Activated effector memory CD4-positive, alpha-beta T cell treated with Interleukin-2 at 50 U/mL for 16 hours (primary cell): ENCODE results near the gene PRX.
A peak's percentile ranks its signal among the peaks of the same experiment; 100 is the strongest.

Experiments used
- DNase-seq: peaks from one replicate; pipeline ENCODE4 v3.0.0-alpha.2; 2020

The PRX gene

DNA sequence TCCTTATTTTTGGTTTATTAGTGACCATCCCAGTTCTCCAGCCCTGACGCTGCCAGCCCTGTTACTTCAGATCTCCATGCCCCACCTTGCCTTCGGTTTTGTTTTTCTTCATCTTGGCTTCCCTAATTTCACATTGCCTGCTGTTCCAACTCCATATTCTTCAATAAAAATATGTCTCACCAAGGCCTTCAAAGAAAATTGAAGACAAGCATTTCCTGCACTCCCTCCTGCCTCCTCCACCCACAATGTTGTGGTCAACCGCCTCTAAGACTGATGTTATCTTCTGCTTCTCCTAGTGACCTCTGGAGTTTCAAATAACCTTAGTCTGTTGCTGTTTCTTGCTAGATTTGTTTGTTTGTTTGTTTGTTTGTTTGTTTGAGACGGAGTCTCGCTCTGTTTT lies 50.1 kb downstream of the PRX start:
- no peak for DNase-seq

DNA sequence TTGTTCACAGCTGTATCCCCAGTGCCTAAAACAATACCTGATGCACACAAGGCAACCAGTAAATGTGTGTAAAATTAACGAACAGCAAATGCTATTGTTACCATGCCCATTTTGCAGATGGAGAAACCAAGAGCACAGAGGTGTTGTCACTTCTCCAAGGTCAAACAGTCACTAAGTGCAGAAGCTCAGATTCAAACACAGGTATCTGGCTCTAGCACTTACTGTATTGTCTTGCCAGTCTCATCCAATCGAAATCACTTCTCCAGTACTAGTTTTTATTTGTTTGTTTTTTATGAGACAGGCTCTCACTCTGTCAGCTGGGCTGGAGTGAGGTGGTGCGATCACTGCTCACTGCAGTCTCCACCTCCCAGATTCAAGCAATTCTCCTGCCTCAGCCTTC lies 51.0 kb downstream of the PRX start:
- no peak for DNase-seq

DNA sequence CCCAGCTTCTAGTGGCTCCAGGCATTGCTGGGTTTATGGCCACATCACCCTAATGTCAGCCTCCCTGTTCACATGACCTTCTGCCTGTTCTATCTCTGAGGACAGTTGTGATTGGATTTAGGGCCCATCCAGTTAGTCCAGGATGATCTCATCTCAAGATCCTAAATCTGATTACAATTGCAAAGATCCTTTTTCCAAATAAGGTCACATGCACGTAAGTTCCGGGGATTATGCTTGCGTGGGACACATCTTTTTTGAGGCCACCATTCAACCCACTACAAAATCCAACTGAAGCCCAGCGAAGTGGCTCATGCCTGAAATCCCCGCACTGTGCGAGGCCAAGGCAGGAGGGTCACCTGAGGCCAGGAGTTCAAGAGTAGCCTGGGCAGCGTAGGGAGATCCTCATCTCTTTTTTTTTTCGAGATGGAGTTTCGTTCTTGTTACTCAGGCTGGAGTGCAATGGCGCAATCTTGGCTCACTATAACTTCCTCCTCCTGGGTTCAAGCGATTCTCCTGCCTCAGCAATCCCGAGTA lies 52.4 kb downstream of the PRX start:
- no peak for DNase-seq

DNA sequence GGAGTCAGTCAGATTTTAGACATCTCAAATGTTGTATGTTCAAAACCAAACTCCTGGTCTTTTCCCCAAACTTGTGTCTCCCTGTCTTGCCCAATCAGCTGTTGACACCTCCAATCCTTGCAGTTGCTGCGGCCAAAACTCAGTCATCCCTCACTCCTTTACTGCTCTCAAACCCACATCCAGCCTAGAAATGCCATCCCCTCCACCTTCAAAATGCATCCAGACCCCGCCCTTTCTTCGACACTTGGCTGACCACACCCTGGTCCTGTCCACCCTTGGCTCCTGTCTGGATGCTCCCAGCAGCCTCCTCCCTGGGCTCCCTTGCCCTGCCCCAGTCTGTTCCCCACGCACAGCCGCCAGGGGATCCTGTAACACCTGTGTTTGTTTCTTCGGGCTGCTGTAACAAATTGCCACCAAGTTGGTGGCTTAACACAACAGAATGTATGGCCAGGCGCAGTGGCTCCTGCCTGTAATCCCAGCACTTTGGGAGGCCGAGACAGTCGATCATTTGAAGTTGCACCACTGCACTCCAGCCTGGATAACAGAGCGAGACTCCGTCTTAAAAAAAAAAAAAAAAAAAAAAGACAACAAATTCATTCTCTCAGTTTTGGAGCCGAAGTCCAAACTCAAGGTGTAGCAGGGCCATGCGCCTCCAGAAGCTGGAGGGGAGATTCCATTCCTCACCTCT lies 53.0 kb downstream of the PRX start:
- no peak for DNase-seq

DNA sequence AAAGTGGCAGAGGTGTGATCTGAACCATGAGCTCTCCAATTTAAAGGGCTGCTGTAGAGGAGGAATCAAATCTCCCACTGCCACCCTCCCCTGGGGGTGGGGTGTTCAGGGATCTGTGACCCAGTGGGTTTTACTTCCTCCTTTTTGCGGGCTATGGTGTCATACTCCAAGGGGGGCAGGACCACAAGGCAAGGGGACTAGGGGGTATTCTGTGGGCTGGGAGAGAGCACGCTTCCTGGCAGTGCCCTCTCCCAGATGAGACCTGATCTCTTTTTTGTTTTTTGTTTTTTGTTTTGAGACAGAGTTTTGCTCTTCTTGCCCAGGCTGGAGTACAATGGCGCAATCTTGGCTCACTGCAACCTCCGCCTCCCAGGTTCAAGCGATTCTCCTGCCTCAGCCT lies 54.4 kb downstream of the PRX start:
- DNase-seq = no peak

DNA sequence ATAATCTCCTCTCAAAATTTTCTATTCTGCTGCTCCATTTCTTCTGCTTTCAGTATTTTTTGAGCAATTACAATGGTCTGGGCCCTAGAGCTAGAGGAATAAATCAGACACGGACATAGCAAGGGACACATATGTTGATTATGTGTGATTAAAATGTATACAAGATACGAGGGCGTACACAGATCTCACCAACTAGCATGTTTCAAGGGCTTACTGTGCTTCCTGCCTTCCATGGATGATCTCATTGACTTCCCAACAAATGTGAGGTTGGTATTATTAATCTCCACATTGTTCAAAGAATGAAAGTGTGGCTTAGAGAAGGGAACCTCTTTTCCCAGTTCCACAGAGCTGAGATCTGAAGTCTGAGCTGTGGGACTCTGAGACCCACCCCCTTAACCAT lies 55.5 kb downstream of the PRX start:
- no peak for DNase-seq

DNA sequence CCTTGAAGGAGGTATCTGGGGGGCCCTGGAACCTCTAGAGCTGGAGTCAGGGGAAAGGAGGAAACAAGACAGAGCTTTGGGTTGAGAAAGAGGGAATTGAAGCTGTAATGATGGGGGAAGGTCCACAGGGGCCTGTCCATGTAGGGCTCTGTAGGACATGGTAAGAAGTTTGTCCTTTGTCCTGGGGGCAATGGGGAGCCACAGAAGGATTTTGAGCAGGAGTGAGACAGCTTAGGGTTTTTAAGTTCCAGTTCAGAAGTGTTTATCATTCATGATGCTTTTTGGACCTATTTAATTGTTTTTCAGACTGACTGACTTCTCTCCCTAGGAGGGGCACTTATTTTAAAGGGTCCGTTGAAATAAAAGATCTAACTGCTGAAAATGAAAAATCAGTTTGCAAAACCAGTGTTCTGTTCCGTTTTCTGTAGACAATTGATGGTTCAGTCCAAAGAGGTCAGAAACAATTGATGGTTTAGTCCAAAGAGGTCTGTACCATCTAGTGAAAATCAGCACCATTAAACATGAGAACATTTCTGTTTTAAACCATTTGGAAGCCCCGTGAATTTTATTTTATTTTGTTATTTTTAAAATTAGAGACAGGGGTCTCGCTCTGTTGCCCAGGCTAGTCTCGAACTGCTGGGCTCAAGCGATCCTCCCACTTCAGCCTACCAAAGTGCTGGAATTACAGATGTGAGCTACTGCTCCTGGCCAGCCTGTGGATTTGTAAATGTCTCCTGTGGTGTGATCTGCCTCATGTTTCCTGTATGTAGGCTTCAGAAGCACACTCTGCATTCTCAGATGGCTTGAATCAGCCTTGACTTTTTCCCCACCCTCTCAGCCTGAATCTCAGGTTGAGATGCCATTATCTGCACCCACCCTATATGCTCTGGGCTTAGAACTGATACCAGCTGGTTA lies 56.2 kb downstream of the PRX start:
- no peak for DNase-seq

DNA sequence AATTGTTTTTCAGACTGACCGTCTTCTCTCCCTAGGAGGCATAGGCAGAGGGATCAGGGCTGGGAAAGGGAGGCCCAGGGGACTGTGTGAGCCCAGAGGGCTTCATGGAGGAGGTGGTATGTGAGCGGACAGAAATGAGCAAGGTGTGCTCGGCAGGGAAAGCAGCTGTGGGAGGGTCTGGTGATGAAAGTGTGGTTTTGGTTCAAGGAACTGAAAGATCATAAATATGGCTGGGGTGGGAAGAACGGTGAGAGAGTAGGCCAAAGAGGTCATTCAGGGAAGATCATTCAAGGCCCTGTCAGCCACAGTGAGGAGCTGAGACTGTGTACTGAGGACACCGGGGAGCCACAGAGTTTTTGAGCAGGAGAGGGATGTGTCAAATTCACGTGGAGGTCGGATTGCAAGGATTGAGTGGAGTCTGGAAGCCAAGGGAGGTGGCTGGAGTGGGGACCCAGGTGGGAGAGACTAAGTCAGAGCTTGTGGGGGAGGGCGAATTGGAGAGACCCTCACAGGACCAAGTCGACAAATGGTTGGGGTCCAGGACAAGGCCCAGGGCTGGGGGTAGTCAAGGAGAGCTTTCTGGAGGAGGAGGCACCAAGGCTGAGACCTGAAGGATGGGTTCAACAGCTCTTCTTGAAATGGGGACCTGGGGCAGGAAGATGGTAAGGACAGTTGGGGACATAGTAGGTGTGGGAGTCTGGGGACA lies 57.0 kb downstream of the PRX start:
- DNase-seq = no peak

DNA sequence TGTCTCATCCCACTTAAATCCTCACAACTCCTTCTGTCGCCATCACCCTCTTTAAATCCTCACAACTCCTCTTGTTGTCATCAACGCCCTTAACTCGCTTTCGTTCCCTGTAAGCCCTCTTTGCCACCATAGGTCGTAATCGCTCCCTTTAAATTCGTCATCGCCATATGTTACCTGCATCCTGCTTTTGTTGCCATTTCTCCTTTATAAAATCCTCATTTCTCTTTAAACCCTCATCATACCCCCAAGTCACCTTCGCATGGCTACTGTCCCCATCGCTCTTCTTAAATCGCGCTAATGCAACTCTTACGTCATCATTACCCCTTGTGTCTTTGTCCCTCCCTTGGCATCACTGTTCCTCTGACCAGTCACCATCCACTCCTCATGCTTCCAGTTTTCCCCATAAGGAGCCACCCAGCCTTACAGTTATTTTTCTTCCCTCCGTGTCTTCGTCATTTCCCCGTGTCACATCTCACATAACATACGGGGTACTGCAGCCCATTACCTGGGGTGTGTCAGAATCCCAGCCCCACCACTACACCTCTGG lies 64.1 kb downstream of the PRX start:
- no peak for DNase-seq

DNA sequence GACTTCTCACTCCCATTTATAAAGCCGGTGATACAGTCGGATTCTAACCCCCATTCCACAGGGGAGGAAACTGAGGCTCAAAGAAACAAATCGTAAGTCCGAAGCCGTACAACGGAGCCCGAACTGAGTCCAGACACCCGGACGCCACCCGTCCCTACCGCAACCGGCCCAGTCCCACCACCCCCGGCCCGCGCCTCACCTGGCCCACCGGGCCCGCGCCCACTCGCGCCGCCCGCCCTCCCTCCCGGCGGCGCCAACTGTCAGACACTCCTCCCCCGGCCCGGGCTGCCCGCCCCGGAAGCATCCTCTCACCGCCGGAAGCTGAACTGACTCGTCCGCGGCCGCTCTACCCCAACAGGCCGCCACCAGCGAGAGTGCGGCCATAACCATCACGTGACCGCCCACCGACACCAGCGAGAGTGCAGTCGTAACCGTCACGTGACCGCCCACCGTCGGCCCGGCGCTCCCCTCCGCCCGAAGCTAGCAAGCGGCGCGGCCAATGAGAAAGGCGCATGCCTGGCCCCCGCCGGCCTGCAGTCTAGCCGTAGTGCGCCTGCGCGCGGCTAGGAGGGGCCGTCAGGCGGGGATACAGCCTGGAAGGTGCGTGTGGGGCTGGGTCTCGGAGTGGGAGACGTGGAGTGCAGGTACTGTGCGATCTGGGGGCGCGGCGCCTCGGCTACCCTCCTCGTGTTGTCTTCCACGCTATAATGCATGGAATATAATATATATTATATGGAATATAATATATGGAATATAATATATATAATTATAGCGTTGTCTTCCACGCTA lies 64.9 kb downstream of the PRX start, which contains the start of the genes C19orf47 and PLD3:
C19orf47 (minus strand) TSS at position 273 of the 789 bp plus-strand sequence. CDS start 6,540 bp downstream, outside the sequence.
PLD3 (plus strand) TSS at position 571 of the 789 bp plus-strand sequence. CDS start 17,789 bp downstream, outside the sequence.
- peak; percentile 98 for DNase-seq

DNA sequence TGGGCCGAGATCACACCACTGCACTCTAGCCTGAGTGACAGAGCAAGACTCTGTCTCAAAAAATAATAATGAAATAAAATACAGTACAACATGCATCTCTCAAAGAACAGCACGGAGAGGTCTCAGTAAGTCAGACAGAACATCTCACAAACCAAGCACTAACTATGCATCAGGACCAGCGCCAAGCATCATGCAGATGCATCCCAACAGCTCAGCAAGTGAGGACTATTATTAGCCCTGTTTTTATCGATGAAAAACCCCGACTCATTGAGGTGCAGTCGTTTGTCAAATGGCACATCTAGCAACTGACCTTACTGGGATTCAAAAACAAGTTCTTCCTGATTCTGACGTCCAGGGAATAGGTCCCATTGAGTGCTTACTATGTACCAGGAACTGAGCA lies 68.8 kb downstream of the PRX start:
- DNase-seq = no peak
